Fibroblast of skin of scalp (primary cell): ENCODE data around the gene SLC15A4.
"Not testable (repeated sequence)": the region's sequence is repeated elsewhere in the genome, so short reads cannot be mapped to it uniquely, and the experiment has no call there.

Source experiments
- DNase-seq: peaks from one replicate; pipeline ENCODE4 v3.0.0-alpha.2; 2013

The SLC15A4 gene

DNA sequence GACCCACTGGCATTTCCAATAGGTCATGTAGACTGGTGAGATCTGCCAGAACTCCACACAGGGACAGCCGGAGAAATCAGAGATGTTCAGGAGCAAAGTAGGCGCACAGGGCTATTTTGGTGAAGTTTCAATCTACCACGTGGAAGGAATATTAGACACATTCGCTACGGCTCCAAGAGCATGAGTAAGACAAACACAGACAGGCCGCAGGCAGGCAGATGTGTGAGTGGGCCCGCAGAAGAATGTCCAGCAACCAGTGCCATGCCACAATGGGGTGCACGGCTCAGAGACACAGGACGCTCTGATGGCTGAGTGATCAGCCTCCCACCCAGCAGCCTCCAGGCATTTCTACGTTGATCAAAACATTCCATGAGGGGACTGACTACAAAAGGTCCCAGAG is 10.4 kb downstream of the SLC15A4 start:
- no peak for DNase-seq

DNA sequence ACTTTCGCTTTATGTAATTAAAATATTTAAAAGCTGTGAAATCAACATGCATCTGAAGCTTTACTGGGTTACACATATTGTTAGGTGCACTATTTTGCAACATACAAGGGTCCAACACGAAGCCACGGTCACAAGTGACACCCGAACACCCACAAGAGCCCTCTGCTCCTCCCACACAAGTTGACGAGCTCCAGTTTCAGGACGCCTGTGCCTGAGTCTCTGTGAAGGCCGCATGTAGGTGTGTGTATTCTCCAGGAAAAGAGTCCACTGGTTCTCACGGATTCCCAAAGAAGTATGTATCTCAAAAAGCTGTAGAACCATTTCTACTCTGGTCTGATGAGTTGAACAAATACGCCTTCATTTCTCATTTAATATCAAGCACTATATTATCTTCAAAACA is 12.0 kb downstream of the SLC15A4 start:
- no peak for DNase-seq

DNA sequence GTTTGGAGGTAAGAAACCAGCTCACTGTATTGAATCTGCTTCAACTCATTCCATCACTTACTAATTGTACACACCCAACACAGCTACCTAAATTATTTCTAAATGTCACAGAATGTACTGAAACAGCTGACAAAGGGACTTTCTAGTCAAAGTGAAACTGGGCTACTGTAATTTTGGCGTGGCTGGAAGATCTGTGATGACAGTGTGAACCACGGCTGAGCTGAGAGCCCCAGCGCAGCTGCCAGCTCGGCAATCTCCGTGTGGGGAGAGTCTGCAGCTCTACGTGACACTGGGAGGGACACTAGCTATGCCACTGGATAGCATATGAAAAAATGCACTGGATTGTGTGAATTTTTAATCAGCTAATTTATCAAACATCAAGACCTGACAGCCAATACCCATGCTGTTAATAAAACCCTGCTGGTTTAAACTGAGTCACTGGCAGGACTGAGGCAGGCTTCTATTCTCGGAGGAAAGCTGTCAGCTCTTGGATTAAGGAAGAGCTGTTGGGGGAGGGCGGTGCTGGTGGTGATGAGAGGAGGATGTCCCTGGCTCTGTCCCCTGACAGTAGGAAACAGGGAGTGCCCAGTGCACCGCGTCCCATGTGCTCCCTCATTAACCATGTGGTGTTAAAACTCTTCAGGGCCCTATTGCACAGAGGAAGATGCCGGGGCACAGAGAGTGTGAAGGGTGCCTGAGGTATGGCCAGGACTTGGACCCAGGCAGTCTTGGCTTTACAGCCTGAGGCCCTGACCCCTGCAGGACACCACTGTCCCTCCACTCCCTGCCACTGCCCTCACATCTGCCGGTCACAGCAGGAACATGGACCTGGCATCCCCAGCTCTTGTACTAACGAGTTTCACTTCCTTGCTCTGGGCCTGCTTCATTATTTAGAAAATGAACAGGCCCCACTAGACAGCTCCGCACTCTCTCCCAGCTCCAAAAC is 13.3 kb downstream of the SLC15A4 start:
- peak; percentile 62 for DNase-seq

DNA sequence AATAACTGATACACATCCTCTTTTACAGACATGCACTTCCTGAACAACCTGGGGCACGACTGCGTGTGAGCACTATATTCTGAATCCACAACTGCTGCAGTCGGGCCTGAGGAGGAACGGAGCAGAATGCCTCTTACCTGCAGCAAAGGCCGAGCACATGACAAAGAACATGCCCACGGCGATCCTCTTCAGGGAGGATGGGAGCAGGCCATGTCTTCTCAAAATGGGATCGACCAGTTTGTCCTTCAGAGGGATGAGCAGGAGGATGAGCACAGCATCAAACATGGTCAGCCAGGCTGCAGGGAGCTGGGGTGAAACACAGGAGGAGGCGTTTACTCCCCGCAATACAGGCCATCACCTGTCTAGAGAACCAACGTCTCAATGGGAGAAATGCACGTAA is 15.1 kb downstream of the SLC15A4 start:
- no peak for DNase-seq

DNA sequence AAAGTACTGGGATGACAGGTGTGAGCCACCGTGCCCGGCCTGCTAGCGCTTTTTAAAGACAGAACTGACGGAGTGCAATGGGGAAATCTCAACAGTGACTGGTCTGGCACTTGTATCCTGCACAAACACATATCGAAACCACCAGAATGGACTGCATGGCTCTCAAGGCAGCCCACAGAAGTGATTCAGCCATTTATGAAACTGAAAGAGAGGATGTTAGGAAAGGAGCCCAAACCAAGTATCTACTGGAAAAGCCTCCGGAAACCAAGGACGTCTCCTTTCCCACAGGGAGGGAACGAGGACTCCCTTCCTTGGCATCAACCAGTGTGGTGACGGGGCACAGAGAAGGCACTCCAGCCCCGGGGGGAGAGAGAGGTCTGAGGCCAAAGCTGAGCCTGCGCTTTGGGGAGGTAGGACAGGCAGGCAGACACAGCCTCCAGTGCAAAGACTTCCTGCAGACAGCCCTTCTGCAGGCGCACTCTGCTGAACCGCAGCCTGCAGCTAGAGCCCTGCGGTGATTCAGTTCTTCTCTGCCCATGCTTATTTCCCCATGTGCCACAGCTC is 16.5 kb downstream of the SLC15A4 start:
- DNase-seq = no peak

DNA sequence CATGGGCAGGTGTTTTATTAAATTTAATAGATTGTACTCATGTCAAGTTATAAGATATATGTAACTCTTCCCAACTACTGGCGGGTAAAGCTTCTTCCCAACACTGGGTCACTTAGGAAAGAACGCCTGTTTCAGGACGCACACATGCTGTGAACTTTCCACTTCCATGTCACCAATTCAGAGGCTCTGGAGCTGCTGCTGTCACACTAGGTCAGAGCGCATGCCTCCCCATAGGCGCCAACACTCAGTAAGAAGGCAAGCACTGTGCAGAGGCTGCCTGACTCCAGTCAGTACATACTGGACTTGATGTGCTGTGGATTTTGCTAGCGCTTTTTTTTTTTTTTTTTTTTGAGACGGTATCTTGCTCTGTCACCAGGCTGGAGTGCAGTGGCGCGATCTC is 17.2 kb downstream of the SLC15A4 start:
- DNase-seq = no peak

DNA sequence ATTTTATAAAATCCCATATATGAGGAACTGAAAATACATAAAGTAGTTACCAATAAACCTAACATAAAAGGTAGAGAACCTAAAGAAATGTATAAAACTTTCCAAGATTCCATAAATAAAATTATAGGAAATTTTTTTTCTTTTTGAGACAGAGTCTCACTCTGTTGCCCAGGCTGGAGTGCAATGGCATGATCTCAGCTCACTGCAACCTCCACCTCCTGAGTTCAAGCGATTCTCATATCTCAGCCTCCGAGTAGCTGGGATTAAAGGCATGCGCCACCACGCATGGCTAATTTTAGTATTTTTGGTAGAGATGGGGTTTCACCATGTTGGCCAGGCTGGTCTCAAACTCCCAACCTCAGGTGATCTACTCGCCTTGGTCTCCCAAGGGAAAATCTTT is 18.4 kb downstream of the SLC15A4 start:
- DNase-seq = not testable (repeated sequence)

DNA sequence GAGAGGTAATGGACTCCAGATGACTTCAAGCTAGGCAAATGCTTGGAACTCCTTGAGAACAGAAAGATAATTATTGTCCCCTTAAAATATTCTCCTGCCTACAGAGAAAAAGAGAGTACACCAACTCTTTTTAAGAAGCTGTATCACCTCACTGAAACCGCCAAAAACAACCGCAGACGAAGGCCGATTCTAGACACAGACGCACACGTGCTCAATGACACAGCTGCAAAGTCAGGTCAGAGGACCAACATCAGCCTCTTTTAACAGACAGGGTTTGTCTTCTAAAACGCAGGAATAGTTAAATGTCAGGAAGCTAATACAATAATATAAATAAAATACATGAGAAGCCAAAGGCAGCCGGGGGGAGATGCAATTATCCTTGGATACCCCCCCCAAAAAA is 19.0 kb downstream of the SLC15A4 start:
- DNase-seq = no peak

DNA sequence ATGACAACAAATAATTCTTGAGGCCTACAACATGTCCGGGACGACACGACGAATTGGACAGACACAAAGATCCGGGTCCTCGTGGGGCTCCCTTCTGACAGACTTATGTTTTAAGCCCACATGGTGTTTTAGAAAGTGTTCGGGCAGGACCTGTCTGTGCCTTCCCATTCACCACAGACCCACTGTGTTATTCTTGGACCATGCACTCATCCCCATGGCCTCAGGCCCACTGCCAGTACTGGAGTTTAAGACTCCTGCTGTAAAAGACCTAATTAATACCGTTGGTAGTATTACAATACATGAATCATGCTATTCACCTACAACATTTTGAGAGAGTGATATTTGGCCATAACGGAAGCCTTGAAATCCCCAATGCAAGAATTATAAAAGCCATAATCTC is 20.0 kb downstream of the SLC15A4 start:
- DNase-seq = no peak

DNA sequence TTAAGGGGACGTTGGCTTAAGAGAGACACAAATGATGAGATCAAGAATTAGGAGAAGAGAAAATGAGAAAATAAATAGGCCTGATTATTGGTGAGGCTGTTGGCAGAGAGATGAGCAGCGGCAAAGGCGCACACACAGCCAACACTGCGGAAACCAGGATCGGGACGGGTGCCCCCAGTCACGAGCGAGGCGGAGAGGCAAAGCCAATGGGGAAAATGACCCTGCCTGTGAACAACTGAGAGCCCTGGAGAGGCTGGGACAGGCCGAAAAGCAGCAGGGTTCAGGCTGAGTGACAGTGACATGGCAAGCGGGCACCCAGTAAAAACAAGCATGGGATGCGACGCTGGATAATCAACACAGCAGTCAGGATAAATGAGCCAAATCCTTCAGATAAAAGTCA is 21.0 kb downstream of the SLC15A4 start:
- DNase-seq = no peak

DNA sequence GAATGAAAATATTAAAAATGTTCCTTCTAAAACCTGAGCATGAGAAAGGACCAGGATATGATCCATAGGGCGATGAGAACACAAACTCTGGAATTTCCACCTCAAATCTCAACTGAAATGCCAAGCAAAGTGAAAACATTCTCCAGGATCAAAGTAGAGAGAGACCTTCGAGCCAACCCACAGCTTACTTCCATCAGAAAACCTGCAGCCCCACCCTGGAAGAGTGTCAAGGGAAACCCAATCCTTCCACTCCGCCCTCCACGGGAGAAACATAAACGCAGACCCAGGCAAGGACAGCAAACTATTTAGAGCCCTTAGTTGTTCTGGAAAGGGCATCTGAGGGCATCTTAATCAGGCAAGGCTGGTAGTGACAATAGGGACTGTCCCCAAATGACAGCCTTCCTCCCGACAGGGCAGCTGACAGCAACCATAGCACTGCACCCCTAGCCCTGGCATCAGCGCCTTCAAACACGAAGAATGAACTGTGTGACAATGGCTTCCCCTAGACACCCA is 21.8 kb downstream of the SLC15A4 start:
- DNase-seq = peak; percentile 45

DNA sequence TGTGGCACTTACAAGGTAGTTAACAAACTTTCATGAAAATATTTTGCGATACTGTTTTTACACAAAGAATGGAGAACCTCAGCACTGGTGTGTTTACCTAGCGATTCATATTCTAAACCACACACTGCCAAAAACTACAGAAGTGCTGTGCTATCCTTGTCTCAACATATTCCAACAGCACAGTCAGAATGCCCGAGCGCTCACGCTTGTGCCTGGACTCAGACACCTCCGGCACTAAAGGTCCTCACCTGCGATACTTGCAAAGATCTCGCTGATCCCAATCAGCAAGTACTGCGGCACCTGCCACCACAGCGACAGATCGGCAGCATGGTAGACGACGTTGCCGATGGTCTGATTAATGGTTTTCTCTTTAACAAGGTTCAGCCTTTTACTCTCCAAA is 23.2 kb downstream of the SLC15A4 start:
- DNase-seq = no peak

DNA sequence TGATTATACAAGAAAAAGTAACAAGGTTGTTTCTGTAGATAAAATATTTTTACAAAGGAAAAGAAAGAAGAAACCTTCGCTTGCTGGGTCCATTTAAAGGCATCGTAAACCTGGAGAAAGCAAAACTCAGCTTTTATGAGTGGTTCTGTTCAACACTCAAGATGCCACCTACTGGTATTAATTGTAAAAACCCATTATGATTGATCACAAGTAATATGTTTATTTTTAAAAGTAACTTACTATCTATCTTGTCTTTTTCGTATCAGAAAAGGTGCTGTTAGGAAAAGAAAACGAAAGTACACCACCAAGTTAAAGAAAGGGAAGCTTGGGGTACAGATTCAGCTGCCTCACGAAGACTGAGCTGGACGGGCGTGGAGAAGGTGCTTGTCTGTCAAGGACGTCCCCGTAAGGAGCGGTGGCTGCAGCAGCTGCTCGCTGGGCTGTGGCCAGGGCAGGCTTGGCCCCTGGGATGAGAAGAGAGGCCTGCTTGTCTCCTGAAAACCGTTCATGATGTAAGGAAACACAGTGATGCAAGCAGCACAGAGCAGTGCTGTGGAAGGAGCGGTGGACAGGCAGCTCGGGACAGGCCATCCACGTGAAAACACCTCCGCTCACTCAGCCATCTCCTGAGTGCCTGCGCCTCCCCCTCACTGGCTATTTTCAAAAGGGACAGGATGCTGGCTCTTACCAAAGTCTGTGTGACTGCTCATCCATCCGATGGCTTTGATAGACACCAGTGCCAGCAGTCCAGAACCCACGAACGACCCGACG is 25.0 kb downstream of the SLC15A4 start:
- no peak for DNase-seq

DNA sequence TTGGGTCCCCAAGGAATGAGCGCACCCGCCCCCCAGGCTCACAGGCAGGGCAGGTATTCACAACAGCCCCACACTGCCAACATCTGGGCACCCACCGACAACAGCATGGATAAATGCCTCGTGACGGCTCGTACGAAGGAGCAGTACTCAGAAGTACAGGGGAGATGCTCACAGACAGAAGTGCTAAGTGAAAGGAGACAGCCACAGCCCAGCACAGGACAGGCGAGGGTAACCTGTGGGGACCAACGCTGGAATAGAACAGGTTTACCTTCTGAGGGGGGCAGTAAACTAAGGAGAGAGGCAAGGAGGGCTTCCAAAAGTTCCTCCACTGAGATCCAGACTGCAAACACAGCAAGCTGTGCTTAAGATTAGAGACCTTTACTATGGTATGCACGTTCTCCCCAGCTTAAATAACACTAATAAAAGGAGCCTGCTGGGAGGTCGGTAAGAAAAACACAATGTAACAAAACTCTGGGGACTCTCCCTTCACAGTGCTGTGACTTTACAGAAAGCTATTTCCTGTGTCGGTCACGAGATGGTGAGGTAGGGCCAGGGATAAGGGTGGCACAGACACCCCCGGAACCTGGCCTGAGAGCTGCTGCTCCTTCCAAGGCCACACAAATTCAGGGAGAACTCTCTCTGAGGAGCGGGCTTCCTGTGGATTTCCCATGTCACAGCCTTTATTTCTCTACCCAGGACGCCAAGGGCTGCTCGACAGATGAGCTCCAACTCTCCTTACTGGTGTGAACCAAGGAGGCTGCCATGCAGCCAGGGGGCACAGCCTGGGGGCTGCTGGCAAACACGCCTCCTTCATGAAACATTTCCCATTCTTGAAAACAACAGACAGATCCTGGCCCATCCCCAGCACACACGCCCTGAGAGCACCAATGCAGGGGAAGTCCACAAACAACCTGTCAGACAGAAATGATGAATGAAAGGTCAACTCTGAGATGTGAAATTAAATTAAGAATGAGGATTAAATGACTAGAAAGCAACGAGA is 26.3 kb downstream of the SLC15A4 start:
- DNase-seq = no peak

DNA sequence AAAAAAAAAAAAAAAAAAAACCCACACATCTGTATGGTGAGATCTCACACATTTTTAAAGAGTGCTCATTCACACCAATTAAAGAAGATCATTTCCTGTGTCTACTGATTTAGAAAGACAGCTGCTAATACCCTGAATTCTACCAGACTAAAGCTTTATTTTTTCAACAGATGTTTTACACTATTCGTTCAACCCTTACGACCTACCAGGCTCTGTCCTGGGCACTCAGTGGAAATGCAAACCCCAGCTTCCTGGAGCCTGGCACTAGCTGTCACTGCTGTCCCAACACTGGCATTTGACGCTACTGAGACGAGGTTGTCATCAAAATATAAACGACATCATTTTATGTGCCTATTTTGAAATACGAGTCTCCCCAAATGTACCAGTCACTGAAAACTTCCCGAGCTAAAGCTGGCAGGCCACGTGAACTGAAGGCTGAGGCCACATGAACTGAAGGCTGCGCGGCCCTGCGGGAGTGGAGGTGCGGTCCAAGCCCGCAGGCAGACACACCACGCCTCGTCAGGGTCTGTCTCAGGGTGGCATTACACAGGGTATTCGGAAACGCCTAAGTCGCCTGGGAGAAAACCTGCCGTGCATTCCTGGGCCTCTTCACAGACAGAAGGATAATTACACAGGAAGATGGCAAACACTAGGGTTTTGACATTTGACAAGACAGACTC is 27.2 kb downstream of the SLC15A4 start:
- no peak for DNase-seq

DNA sequence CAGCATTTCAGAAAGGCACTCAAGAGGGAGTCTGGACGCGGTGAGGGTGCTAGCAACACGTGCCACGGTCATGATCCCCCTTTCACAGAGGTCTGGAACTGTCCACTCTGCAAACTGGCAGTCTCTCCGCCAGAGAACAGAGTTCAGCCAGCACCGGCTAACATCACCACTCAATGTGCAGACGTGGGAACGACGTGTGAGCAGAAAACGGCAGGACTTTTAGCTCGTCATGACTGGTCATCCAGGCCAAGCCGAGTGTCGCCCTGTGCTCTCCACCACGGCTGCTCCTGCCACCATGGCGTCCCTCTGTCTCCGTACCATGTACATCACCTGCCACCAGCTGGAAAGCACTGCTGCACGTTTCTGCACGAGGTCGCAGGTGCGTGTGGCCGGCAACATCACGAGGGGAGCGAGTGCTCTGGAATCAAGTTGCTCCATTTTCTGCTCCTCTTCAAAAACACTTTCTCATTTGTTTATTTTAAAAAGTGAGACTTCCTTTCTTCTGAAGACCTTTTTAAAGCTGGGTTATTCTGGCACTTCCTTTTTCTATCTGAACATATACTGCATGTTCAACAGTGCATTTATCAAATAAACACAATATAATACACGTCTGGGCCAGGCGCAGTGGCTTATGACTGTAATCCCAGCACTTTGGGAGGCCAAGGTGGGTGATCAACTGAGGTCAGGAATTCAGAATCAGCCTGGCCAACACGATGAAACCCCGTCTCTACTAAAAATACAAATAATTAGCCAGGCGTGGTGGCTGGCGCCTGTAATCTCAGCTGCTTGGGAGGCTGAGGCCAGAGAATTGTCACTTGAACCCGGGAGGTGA is 28.0 kb downstream of the SLC15A4 start:
- DNase-seq = no peak

DNA sequence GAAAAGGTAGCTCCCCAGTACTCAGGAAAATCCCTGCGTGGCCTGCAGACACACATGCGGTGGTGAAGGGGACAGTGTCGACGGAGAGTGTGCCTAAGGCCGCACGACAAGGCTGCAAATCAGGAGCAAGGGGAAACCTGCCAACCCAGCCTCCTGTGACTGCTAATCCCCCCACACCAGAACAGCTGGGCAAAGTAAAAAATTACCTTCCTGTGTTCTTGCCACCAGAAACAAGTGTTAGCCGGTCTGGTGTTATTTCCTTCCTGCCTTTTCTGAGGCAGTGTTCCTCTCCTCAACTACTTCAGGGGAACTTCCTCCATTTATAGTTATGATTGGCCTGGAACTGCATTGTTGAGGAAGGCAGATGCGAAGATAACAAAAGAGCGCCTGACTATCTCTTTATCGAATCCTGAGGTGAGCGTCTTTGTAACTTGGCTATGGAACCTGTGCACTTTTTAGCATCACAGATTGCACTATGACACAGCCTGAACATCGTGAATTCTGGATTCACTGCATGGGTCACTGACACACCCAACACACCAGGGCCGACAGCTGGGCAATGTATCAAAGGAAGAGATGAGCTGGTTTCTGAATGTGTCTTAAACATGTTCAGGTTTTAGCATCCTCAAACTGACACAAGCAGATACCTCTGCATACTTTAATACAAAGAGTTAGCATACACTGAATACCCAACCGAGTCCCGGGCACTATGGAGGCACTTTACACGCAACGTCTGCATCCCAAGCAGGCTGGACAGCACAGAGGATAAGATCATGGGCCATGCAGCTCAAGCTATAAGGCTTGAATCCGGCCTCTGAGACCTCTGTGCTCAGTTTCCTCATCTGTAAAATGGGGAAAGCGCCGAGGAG is 28.9 kb downstream of the SLC15A4 start:
- DNase-seq = no peak

DNA sequence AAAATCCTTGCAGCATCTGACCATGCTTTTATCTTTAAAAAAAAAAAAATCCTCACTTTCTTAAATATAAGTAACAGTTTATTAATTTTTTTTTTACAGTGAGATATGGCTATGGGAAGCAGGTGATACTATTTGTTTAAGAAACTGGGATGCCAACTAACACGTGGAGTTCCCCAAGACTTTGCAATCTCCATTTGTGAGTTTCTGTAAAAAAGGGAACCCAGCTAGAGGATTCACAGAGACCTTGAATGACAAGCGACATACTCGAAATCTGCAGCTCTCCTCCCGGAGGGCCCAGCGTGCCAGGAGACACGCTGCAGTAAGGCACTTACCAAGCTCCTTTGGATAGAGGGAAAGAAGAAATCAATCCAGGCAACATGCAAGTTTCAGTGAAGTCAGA is 30.1 kb downstream of the SLC15A4 start:
- DNase-seq = no peak

DNA sequence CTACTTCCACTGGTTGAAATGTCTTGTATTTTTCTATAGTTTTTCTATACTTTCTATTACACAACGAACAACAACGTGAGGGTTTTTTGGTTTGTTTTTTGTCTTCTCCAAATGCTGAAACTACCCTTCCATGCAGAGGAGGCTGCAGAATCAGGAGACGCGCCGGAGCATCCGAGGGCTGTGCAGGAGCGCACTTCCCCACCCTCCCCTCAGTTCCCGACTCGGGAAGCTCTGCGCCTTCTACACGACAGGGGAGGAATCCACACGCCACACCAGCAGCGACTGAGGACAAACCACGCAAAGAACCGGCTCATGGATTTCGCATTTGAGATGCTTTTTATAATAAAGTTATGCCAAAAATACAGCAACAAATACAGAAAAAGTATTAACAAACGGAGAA is 30.9 kb downstream of the SLC15A4 start:
- no peak for DNase-seq
